Middle frontal gyrus (tissue), 1 donor: ENCODE results near the gene FCSK.
A peak's percentile ranks its signal among the peaks of the same experiment; 100 is the strongest.
"Not testable (repeated sequence)": the region's sequence is repeated elsewhere in the genome, so short reads cannot be mapped to it uniquely, and the experiment has no call there.

Source experiments
- DNase-seq: peaks from one replicate; pipeline ENCODE4 v3.0.0-alpha.2; 2015; ENCODE audit warnings: low spot score; ENCODE audit errors: extremely low spot score

The FCSK gene

DNA sequence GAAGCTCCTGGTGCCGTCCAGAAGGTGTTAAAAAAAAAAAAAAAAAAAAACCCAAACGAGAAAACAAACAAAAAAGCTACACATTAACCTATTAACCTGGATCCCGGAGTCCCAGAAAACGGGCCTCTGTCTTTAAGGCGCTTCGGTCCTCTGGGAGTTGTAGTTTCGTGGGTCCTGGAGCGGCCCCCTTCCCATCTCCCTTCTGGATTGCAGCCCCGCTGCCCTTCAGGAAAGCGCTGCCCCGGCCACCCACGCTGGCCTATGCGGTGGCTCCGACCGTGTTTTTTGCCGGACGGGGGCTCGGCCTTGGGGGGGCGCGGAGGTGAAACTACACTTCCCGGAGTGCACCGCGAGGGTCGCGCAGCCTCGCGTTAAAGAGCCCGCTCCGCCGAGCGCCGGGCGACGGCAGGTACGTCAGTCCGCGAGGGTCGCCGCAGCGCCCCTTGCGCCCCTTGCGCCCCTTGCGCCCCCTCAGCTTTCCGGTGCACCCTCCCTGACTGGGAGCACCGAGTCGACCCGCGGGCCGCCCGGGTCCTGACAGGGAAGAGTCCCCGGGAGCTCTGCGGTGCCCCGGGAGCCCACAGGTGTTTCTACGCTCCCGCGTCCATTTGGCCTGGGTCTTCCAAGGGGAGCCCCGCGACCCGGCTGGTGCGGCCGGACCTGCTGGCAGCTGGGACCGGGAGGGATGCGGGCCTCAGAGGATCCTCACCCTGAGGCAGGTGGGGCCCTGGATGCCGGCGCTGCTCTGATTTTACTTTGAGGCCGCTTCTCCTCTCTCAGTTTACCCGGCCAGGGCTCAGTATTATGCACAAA lies at the start of gene FCSK:
Gene FCSK (plus strand): TSS at position 374 of the 813 bp plus-strand sequence. CDS start 8,596 bp downstream, outside the sequence.
- peak; percentile 48 for DNase-seq

DNA sequence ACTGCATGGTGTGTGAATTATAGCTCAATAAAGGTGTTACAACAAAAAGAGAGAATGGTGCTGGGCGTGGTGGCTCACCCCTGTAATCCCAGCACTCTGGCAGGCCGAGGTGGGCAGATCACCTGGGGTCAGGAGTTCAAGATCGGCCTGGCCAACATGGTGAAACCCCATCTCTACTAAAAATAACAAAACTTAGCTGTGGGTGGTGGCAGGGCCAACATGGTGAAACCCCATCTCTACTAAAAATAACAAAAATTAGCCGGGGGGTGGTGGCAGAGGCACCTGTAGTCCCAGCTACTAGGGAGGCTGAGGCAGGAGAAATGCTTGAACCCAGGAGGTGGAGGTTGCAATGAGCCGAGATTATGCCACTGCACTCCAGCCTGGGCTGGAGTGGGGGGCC lies 48.3 kb upstream of the FCSK start:
- DNase-seq: not testable (repeated sequence)

- no peak for DNase-seq
These were observed 46.6 kb upstream of the FCSK start for GRCh38 chr16:70407811-70408274.

- DNase-seq: peak; percentile 33
These were observed 43.7 kb upstream of the FCSK start for GRCh38 chr16:70410734-70411133.

- DNase-seq: no peak
These were observed 42.0 kb upstream of the FCSK start for GRCh38 chr16:70412385-70412784.

DNA sequence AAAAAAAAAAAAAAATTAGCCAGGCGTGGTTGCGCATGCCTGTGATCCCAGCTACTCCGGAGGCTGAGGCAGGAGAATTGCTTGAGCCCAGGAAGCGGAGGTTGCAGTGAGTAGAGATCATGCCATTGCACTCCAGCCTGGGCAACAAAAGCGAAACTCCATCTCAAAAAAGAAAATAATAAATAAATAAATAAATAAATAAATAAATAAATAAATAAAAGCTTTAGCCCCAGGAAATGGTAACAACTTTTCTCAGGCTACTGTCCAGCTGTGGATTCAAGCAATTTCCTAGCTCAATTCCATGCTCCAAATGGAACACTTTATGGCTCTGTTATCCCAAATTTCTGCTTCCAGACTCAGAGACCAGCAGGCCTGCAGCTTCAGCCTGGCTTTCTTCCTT lies 40.8 kb upstream of the FCSK start:
- DNase-seq: not testable (repeated sequence)

DNA sequence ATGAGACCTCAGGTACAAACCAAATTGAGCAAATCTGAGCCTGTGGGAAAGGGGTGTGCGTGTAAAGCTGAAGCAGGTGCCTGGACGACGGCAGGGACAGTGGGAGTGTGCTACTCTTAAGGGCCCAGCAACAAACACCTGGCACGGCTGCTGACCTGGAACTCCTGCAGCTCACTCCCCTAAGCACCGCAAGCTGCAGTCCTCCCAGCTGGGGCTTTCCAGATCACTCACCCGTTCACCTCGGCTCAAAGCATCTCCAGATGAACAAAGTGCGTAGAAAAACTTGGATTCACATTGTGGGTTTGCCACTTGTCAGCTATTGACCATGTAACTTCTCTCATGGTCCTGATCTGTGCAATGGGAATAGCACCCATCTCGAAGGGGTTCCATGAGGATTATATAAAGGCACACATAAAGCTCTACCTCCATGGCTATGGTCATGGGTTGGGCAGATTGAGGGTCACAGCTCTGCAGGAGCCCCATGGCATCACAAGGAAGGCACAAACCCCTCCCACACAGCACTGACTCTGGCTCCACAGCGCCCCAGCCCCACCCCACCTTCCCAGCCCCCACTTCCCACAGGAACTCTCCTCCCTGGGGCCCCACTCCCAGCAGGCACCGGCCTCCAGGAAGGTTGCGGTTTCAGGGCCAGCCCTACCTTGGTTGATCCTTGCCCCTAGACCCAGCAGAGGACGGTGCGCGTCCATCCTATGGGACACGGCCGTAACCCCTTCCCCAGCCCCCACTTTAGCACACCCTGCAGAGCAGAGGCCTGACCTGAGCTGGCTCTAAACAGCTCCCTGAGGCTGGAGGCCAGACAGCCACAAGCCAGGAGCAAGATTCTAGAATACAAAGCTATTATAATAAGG lies 37.4 kb upstream of the FCSK start:
- DNase-seq: no peak

GRCh38 chr16:70417661-70418060 lies 36.7 kb upstream of the FCSK start:
- DNase-seq: no peak

DNA sequence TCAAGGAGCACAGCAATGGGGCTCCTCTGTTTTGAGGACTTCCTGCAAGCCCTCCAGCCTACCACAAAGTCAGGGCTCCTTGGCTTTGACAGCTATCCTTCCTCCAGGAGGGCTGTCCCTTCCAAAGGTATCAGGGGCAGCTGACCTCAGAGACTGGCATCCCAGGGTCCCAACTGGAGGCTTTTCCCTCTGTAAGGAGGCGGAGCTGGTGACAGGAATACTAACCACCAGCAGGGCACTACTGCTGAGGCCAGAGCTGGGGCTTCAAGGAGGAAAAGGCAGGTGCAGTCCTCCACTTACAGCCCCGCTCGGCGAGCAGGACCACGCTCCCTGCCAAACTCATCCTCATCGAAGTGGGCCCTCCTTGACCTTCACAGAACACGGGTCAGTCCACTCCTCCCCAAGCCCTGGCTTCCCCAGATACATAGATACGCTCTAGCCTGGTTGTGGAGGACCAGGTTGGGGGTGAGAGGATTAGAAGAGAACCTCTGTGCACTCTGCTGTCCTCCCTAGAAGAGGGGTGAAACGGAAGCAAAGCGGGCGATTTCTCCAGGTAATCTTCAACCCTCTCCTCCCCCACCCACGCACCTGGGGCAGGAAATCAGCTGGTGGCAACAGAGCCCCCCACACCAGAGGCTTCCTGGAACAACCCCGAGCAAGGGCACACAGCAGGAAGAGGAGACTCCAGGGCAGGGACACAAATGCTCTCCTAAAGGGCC lies 36.0 kb upstream of the FCSK start:
- DNase-seq: no peak

DNA sequence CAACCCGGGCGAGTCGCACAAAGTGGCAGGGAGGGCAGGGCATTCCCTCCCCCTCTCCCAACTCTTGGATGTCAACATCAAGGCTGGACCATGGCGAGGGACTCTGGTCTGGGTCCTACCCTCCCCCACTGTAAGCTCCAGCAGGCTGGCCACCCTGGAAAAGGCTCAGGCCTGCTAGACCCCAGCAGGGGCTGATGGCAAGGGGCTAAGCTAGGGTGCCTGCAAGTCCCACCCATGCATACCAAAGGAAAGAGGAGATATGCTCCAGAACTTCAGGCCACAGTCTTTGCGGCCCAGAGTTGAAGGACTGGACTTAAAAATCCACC lies 35.4 kb upstream of the FCSK start:
- DNase-seq: no peak

GRCh38 chr16:70419384-70420327 lies 34.7 kb upstream of the FCSK start:
- no peak for DNase-seq

DNA sequence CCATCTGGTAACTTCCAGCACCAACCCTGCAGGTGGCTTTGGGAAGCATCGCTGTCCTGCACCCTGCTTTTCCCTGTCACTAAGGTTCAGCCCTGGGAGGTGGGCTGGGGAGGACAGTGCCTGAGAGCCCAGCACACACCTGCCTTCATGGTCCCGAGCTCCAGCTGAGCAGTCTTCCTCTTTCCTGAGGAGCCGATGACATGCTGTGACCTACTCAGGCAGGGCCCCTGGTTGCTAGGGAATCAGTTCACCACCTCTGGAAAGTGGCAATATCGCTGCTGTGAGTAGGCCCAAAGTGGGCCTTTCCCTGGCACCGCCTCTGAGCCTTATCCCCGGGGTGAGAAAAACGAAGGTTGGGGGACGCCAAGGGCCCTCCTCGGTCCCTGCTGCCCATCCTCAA lies 33.4 kb upstream of the FCSK start:
- DNase-seq: no peak

DNA sequence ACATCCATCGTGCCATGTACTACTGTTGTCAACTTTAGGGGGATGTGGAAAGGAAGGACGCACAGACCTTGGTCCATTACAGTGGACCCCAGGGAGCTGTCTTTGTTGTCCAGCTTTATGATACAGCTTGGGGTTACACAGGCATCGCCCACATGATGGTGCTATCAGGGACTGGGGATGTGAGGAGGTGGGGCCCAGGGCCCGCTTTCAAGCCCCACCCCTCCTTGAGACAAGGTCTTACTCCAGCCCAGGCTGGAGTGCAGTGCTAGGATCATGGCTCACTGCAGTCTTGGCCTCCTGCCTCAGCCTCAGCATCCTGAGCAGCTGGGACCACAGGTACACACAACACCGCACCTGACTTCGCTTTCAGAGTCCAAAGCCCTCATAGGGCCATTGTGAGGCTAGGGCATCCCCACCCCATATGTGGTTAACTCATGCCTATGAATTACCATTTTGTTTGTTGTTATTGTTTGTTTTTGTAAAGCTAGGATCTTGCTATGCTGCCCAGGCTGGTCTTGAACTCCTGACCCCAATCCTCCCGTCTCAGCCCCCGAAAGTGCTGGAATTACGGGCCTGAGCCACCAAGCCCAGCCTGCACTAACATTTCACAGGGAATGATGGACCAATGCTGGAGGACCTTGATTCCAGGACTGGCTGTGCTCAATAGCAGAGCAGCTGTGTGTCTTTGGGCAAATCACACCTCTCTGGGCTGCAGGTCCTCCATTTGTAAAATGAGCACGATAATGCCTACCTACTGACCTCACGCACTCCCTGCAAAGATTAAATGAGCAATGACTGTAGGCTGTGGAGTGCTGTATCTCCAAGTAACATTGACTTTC lies 32.7 kb upstream of the FCSK start:
- DNase-seq: no peak

DNA sequence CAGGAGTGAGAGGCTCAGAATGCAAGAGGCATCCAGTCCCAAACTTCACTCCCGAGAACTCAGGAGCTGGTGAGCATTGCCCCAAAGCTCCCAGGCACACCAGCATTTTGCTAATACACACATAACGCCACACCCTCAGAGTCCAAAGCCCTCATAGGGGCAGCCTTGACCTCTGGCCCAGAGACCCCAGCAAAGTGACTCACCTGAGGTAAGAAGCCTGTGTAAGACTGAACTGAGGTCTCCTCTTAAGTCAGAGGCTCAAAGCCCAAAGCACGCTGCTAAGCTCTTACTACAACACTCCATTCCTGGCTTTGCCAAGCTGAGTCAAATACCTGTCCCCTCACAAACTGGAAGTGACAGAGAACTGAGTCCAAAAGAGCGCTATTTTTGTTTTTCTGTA lies 31.9 kb upstream of the FCSK start:
- DNase-seq: no peak

- no peak for DNase-seq
These were observed 26.6 kb upstream of the FCSK start for GRCh38 chr16:70427786-70428177.

- no peak for DNase-seq
These were observed 26.0 kb upstream of the FCSK start for GRCh38 chr16:70428178-70428998.

- DNase-seq: no peak
These were observed 24.3 kb upstream of the FCSK start for GRCh38 chr16:70429888-70430666.
